Stimulated activated CD4-positive, alpha-beta T cell treated with anti-CD3 and anti-CD28 coated beads, Interleukin-4, amount 100 ng/mL, for 1 hour (primary cell): ENCODE measurements around the gene ADRB1.

ENCODE experiments used
- DNase-seq: peaks from one replicate; pipeline ENCODE4 v3.0.0-alpha.2; 2020

The ADRB1 gene

GRCh38 chr10:114043532-114044246 lies at the start of gene ADRB1:
TSS of gene ADRB1 (plus strand) at chr10:114043866. CDS start at chr10:114044133, 267 bp downstream.
- peak; percentile 37 for DNase-seq

DNA sequence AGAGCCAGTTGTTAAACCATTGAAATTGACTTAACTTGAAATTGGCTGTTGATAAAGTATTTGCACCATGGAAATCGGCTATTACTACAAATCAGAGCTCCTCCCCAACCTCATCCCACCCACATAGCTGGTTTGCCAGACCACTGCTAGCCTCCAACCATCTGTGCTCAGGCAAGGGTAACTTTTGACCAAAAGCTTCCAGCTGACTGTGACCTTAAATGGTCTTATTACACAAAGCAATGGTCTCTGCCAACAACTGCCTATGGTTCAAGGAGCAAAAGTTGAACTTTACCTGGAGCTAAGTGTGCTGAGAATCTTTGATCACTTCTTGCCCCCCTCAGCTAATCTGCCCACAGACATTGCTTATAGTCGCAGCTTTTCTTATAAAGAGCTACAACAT lies 48.5 kb upstream of the ADRB1 start:
- no peak for DNase-seq

DNA sequence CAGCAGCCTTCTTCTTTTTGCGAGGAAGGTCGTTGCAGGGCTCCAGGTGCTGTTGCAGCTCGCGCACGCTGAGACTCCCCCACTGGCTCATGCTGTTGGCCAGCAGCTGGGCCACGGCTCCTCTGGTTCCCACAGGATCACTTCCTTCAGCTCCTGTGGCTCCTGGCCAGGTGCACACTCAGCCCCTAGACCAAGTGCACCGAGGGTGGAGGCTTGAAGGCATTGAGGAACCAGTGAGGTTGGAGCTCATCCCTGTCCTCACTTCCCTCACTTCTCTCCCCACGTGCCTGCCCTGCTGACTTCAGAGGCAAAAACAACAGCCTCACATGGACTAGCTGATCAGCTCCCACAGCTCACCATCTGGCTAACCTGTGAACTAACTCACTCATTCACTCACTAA lies 46.2 kb upstream of the ADRB1 start:
- no peak for DNase-seq

- no peak for DNase-seq
Observed at GRCh38 chr10:113999531-113999930, 44.1 kb upstream of the ADRB1 start.

- DNase-seq: no peak
Observed at GRCh38 chr10:114000457-114001010, 43.1 kb upstream of the ADRB1 start.

DNA sequence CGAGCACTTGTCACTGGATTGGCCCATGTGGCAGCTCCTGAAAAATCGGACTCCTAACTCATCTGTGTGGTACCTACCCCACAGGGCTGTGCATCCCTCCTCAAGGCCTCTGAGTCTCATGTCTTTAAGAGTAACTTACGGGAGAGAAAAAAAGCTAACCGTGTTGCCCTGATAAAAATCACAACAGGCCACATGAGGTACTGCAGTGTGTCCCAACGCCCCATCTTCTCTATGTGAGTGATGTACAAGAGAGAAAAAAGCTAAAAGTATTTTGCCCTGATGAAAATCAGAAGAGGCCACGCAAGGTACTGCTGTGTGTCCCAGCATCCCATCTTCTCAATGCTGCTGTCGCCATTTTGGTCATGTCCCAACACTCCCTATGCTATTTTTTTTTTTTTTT lies 41.2 kb upstream of the ADRB1 start:
- no peak for DNase-seq

DNA sequence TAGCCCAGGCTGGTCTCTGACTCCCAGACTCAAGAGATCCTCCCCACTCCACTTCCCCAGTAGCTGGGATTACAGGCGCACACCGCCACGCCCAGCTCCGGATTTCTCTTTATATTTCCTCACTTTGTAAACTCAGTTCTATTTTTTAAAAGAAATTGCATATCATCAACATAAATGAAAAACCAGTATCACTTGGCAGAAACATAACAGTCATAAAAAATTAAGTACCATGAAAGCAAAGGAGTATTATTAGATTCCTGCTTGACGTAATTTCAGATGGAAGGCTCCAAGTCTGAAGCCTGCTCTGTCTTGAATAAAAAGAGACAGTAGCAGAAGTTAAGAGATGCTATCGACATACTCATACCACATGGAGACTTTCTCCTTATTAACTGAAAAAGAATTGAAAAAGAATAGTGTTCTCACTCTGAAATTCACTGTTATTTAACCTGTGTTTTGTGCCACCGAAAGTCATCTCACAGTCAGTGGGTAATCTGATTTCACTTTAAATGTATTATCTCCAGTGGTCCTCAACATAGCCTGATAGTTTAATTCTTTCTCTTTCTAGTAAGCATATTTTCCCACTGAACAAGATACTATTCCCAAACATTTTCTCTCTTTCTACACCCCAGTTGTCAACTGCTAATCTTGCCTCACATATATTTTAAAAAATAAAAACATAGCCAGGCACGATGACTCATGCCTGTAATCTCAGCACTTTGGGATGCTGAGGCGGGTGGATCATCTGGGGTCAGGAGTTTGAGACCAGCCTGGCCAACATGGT lies 40.3 kb upstream of the ADRB1 start:
- DNase-seq: no peak

- no peak for DNase-seq
Observed at GRCh38 chr10:114009281-114009996, 34.2 kb upstream of the ADRB1 start.

DNA sequence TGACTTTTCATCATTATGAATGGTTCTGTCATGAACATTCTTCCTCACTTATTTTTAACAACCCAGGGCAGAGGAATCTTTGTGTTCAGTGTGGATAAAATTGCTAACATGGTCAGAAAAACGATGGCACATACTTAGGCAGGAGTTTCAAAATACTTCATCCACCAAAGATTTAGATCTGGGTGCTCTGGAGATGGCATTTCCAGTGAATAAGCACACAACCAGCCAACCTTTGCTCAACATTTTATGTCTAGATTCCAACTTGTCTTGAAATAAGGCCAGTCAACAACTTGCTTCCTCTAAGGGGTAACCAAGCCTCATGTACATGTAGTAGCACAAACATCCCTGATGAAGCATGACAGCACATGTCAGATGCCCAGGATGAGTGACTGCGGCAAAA lies 33.4 kb upstream of the ADRB1 start:
- no peak for DNase-seq

DNA sequence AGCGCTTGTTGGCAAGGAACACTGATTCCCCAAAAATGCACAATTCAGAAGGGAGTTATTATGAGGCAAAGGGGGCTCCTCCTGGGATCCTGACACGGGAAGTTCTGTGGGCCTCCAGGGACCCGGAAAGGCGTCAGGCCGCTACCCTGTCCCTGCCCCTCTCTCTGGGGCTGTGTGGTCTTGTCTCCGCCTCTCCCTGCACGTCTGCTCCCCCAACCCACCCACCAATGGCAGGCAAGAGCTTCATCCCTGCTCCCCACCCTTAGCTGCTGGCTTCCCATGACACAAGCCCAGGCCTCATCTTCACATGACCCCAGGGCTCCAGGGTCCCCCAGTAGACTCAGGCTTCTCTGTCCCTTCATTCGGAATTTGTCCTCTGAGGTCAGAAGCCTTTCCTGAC lies 31.0 kb upstream of the ADRB1 start:
- no peak for DNase-seq

- DNase-seq: no peak
Observed at GRCh38 chr10:114015708-114016107, 28.0 kb upstream of the ADRB1 start.

DNA sequence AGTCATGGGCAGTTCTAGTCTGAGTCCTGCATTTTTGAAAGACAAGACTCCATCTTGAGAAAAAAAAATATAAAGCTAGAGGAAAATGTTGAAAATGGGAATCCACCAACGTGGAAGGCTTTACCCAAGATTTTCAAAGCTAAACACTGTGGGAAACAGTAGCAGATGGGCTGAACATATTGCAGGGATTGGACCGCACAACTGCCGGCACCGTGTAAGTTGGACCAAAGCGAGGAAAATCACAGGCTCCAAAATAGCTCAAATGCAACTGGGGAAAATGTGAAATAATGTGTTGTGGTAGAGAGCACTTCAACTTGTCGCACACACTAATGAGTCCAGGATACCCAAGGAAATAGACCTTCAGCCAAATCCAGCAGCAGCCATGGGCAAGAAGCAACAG lies 26.4 kb upstream of the ADRB1 start:
- DNase-seq: no peak

DNA sequence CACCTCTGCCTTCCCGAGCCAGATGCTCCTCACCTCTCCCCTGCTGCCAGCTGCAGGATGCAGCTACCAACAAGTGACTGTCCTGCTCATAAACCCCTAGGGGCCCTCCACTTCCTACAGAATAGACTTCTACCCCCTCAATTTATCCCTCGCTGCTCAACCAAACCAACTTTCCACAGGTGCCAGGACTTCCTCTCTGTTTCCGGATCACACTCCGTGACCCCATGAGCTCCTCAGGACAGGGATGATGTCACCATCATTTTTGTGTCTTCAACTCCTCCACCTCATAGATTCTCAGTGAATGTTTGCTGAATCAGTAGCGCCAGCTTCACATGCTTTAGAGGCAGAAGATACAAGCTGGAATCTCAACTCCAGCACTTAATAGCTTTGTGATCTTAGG lies 25.8 kb upstream of the ADRB1 start:
- no peak for DNase-seq

DNA sequence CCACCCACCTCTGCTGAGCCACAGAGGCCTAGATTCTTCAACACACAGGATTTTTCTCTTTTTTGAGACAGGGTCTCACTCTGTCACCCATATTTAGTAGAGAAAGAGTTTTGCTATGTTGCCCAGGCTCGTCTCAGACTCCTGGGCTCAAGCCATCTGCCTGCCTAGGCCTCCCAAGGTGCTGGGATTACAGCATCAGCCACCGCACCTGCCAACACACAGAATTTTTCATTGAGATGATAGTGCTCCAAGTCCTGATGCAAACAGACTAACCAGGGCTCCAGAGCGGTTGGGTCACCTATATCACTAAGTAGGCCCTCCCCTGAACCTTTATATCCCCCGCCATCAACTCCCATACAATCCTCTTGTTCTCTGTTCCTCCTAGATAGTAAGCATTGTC lies 24.4 kb upstream of the ADRB1 start:
- no peak for DNase-seq

GRCh38 chr10:114021154-114021553 lies 22.5 kb upstream of the ADRB1 start:
- DNase-seq: no peak

- no peak for DNase-seq
Observed at GRCh38 chr10:114021717-114022680, 21.7 kb upstream of the ADRB1 start.

DNA sequence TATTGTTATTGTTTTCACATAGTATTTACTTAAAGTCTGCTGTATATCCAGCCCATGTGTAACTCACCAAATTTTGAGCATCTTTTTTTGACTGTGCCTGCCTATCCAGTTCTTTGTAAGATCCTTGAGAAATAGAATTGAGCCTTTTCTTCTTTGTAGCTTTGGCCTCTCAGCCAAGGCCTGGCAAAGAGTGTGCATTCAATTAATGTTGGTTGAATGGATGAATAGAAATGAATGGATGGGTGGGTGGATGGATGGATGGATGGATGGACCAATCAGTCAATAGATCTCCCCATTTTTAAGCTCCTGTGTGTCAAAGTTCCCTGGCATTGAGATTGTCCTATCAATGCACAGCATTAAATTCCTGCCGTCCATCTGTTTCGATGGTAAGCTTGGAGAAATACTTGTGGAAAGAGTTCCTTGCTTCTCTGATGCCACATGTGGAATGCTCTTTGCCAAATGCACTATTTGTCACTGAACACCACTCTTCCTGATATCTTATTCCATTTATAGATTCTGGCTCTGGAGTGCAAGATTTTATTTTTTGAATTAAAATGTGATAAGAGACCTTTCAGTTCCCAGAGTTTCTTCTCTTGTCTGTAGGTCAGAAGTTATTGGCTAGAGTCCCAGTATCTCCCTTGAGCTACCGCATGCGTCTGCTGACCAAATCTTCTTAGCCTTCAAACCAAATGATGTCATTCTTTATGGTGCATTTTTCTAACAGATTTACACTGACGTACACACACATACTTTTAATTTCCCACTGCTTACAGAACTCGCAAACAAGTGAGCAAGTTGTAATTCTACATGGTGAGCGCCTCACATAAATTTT lies 20.7 kb upstream of the ADRB1 start:
- DNase-seq: no peak

GRCh38 chr10:114024876-114025610 lies 18.6 kb upstream of the ADRB1 start:
- no peak for DNase-seq

DNA sequence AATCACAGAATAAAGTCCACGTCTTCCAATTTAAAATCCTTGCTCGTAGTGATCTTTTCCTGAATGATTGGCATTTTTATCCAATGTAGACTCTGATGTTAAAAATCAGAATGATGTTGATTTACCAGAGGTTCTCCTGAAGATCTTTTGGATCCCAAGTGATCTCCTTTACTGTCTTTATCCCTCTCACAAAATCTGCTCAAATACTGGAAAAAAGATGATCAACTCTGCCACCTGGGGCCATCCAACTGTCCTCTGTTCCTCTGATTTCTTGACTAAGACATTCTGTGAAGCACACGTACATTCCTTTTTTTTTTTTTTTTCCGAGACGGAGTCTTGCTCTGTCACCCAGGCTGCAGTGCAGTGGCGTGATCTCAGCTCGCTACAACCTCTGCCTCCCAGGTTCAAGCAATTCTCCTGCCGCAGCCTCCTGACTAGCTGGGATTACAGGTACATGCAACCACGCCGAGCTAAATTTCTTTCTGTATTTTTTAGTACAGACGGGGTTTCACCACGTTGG lies 18.0 kb upstream of the ADRB1 start:
- no peak for DNase-seq
